ENCODE measurements around the gene VANGL2.

The VANGL2 gene

GRCh38 chr1:160400223-160400645 is at the start of gene VANGL2:
Gene VANGL2 (plus strand): TSS chr1:160400564. CDS start chr1:160415838, 15,274 bp downstream.
- DNase-seq (ENCODE audit: low spot score): peak; percentile 71

DNA sequence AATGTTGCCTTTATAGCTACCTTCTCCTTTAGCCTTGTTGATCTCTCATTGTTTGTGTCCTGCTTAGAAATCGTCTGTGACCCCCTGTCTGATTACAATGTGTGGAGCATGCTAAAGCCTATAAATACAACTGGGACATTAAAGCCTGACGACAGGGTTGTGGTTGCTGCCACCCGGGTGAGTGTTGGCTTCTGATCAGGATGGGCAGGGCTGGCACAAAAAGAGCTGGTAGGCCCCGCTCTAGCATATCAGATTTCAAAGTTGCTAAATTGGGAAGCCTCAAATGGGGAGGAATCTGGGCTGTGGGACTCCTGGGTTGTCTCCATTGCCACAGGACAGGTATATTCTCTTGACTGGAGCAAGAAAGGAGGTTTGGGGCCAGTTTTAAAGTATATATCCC is 48.7 kb upstream of the VANGL2 start:
- DNase-seq (ENCODE audit: low spot score): no peak

DNA sequence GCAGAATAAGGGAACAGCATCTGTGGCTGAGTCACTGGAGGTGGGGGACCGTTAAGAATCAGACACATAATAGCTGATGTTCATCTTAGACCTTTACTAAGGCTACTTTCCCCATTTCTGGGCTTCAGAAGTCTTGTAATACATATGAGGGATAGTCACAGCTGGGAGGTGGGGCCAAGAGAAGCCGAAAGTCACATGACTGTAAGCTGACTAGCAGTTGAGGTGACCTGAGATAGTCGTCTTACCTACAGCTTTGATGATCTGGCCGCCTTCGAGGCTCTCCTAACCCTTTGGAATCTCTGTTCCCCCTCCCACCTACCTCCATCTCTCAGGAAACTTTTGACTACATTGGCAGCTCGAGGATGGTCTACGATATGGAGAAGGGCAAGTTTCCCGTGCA is 47.8 kb upstream of the VANGL2 start:
- DNase-seq (ENCODE audit: low spot score): no peak

GRCh38 chr1:160353223-160353622 is 47.1 kb upstream of the VANGL2 start:
- peak; percentile 41 for DNase-seq (ENCODE audit: low spot score)

- DNase-seq (ENCODE audit: low spot score): peak; percentile 52
These were observed 45.9 kb upstream of the VANGL2 start for GRCh38 chr1:160354388-160354985.

DNA sequence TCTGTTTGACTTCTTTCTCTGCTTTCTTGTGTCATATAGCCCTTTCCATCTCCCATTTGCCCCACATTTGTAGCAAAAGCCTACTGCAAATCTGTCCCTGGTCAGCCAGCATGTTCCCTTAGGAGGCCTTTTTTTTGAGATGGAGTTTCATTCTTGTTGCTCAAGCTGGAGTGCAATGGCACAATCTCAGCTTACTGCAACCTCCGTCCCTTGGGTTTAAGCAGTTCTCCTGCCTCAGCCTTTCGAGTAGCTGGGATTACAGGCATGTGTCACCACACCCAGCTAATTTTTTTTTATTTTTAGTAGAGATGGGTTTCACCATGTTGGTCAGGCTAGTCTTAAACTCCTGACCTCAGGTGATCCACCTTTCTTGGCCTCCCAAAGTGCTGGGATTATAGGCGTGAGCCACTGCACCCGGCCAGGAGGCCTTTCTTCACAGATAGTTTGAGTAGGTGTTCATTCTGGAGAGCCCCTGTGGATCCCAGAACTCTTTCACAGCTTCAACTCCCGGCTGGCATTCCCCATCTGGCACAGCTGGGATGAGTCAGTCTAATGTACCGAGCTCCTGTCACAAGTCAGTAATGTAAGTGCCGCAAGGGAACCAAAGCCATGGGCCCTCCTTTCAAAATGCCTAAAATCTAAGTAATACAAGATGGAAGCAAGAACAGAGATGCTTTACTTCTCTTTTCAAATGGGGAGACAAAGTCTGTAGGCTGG is 42.9 kb upstream of the VANGL2 start:
- DNase-seq (ENCODE audit: low spot score): no peak

GRCh38 chr1:160358073-160358472 is 42.3 kb upstream of the VANGL2 start:
- no peak for DNase-seq (ENCODE audit: low spot score)

GRCh38 chr1:160359559-160360226 is 40.7 kb upstream of the VANGL2 start:
- no peak for DNase-seq (ENCODE audit: low spot score)

- DNase-seq (ENCODE audit: low spot score): no peak
These were observed 40.1 kb upstream of the VANGL2 start for GRCh38 chr1:160360227-160360695.

DNA sequence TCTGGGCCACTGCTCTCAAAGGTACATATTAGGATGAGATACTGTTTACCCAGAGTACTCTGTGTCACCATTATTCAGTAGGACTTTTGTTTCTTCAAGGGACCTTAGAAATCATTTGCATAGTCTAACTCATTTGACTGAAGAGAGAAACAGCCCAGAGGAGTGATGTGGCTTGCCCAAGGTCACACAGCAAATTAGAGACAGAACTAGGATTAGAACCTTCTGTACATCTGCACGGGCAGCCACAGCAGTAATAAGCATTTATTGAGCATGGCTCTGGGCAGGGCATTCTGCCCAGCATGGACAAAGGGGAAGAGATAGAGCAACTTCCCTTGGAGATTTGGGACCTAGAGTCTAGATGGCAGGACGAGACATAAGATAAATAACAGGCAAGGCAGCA is 39.2 kb upstream of the VANGL2 start:
- DNase-seq (ENCODE audit: low spot score): no peak

DNA sequence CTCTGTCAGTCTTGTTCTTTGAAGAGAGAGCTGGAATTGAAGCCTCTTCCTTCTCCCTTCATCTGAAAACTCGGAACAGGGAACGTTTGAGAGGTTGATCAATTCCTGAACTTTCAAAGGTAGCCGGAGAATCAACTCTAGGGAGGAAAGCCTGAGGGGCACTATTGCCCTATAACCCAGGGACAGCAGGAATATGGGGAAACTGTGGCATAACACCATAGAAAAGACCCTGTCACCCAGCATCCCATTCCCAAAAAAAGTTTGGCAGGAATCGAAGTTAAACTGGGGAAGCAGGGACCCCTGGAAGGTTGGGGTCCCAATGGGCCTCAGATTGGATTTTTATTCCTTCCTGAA is 38.6 kb upstream of the VANGL2 start:
- no peak for DNase-seq (ENCODE audit: low spot score)

DNA sequence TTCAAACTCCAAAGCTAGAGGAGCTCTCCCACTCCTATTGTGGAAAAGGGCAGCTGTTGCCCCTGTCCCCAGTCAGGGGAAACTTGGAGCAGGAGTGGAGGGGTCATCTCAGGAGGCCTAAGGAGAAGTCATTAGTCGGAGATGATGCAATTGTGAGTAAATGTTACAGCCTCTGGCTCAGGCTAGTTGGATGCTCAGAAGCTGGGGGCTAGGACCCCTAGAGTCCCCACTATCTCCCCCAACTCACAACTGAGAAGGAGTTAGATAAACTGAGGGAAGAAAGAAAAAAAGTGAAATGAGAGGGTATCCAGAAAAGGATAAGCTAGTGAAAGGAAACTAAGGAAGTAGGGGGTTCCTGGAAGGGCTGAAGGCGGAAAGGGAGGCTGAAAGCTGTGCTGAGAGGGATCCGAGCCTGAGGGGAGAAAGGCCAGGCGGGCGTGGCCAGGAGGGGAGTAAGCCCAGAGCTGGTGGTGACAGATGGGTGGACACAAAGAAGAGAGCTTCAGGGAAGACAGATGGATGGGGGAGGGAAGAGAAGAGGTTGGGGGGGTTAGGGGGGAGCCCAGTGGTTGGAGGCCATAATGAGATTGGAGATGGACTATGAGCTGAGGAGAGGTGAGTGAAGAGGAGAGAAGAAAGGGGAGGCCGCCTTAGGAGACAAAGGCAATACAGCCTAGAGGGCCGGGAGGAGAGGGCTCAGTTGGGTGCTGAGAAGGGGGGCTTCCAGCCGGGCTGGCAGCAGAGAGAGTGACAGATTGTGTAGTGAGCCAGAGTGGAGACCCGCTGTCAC is 38.0 kb upstream of the VANGL2 start:
- no peak for DNase-seq (ENCODE audit: low spot score)

DNA sequence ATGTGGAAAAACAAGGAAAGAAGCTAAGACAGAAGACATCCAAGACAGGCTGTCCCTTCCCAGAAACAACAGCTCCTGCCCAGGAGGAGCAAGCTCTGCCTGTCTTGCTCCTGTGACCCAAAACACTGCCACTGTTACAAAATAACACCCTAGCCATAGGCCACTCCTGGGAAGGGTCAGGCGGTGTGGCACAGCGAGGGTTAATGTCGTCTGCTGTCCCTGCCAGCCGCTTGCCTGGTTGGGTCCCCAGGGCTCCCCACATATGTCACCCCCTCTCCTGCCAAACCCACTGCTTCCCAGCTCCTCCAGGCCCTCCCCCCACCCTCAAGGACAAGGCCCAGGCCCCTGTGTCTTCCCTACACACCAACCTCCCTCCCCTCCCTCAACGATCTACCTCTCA is 37.4 kb upstream of the VANGL2 start:
- no peak for DNase-seq (ENCODE audit: low spot score)

GRCh38 chr1:160363951-160364735 is 36.2 kb upstream of the VANGL2 start:
- no peak for DNase-seq (ENCODE audit: low spot score)

GRCh38 chr1:160365325-160365724 is 35.0 kb upstream of the VANGL2 start:
- no peak for DNase-seq (ENCODE audit: low spot score)

GRCh38 chr1:160366731-160367515 is 33.4 kb upstream of the VANGL2 start, which contains the start of gene NHLH1:
Gene NHLH1 (plus strand): TSS chr1:160367071. CDS start chr1:160370732, 3,661 bp downstream.
- no peak for DNase-seq (ENCODE audit: low spot score)

- DNase-seq (ENCODE audit: low spot score): no peak
These were observed 32.9 kb upstream of the VANGL2 start for GRCh38 chr1:160367516-160367900.

GRCh38 chr1:160367934-160368923 is 32.1 kb upstream of the VANGL2 start:
- DNase-seq (ENCODE audit: low spot score): no peak

GRCh38 chr1:160369087-160369486 is 31.3 kb upstream of the VANGL2 start:
- DNase-seq (ENCODE audit: low spot score): no peak
